ENCODE results near the gene FANCC. TPM values are rescaled to one million over a fixed set of nuclear protein-coding genes. Genes with fewer than 3 reads are reported as not detected.
A peak's percentile ranks its signal among the peaks of the same experiment; 100 is the strongest.

Gene FANCC
- total RNA-seq, 2 donors from 2014 or later: 17.6 to 23.5 TPM

- H3K9ac ChIP-seq (ENCODE audit: extremely low read depth, low read length, poor library complexity, severe bottlenecking): no peak overlapping the region
- 93 to 95% methylated on average over 17 to 18 of the region's 18 CpGs for WGBS, 2 experiments (ENCODE audit: insufficient coverage in 1 of 2, insufficient read length in 1 of 2)
- Mint-ChIP-seq H3K4me1 (peaks cover 24% of the 10 kb centered on the region), H3K27ac (peak overlapping the region; percentile 44), H3K27me3 (ENCODE audit: insufficient read depth) (no peaks in the 10 kb centered on the region), H3K9me3 (no peaks in the 10 kb centered on the region), H3K4me3 (no peak overlapping the region), H3K36me3 (ENCODE audit: low read depth) (peaks cover 35% of the 10 kb centered on the region)
- H3K27me3 ChIP-seq (ENCODE audit: control insufficient read depth, insufficient read depth, low read length, poor library complexity, severe bottlenecking): no peaks in the 10 kb centered on the region
- no peak overlapping the region for H3K27ac ChIP-seq (ENCODE audit: low read depth, low read length)
- H3K9me3 ChIP-seq (ENCODE audit: control insufficient read depth, low read length): no peaks in the 10 kb centered on the region
- TF ChIP-seq CTCF (conservative IDR thresholded peaks at IDR 0.05): no peak
- DNase-seq: no peak
- peaks cover 43% of the 10 kb centered on the region for H3K36me3 ChIP-seq (ENCODE audit: control insufficient read depth, insufficient read depth, low read length)
- peaks cover 12% of the 10 kb centered on the region for H3K4me1 ChIP-seq (ENCODE audit: control insufficient read depth, insufficient read depth, low read length)
- H3K4me3 ChIP-seq (ENCODE audit: low read length): no peak overlapping the region
Observed at GRCh38 chr9:95082401-95083084, 235.0 kb downstream of the FANCC start.

GRCh38 chr9:95081998-95082397, 235.5 kb downstream of the FANCC start:
- H3K36me3 ChIP-seq (ENCODE audit: control insufficient read depth, insufficient read depth, low read length): peaks cover 43% of the 10 kb centered on the region
- peak overlapping the region; percentile 81 for H3K27ac ChIP-seq (ENCODE audit: low read depth, low read length)
- Mint-ChIP-seq H3K36me3 (ENCODE audit: low read depth) (peaks cover 33% of the 10 kb centered on the region), H3K4me3 (no peak overlapping the region), H3K9me3 (no peaks in the 10 kb centered on the region), H3K4me1 (peaks cover 29% of the 10 kb centered on the region), H3K27ac (peak overlapping the region; percentile 44), H3K27me3 (ENCODE audit: insufficient read depth) (no peaks in the 10 kb centered on the region)
- peaks cover 18% of the 10 kb centered on the region for H3K4me1 ChIP-seq (ENCODE audit: control insufficient read depth, insufficient read depth, low read length)
- H3K4me3 ChIP-seq (ENCODE audit: low read length): no peak overlapping the region
- H3K27me3 ChIP-seq (ENCODE audit: control insufficient read depth, insufficient read depth, low read length, poor library complexity, severe bottlenecking): no peaks in the 10 kb centered on the region
- 93 to 95% methylated on average over 18 to 19 of the region's 19 CpGs for WGBS, 2 experiments (ENCODE audit: insufficient coverage in 1 of 2, insufficient read length in 1 of 2)
- H3K9ac ChIP-seq (ENCODE audit: extremely low read depth, low read length, poor library complexity, severe bottlenecking): no peak overlapping the region
- H3K9me3 ChIP-seq (ENCODE audit: control insufficient read depth, low read length): no peaks in the 10 kb centered on the region
- no peak for DNase-seq
- TF ChIP-seq CTCF (conservative IDR thresholded peaks at IDR 0.05): no peak

GRCh38 chr9:95080961-95081647, 236.4 kb downstream of the FANCC start:
- Mint-ChIP-seq H3K27me3 (ENCODE audit: insufficient read depth) (no peaks in the 10 kb centered on the region), H3K27ac (no peak overlapping the region), H3K4me1 (peaks cover 35% of the 10 kb centered on the region), H3K9me3 (no peaks in the 10 kb centered on the region), H3K36me3 (ENCODE audit: low read depth) (peaks cover 27% of the 10 kb centered on the region), H3K4me3 (no peak overlapping the region)
- Histone ChIP-seq H3K4me1 (ENCODE audit: control insufficient read depth, insufficient read depth, low read length) (peaks cover 20% of the 10 kb centered on the region), H3K9ac (ENCODE audit: extremely low read depth, low read length, poor library complexity, severe bottlenecking) (no peak overlapping the region), H3K4me3 (ENCODE audit: low read length) (no peak overlapping the region), H3K27me3 (ENCODE audit: control insufficient read depth, insufficient read depth, low read length, poor library complexity, severe bottlenecking) (no peaks in the 10 kb centered on the region), H3K36me3 (ENCODE audit: control insufficient read depth, insufficient read depth, low read length) (peaks cover 41% of the 10 kb centered on the region), H3K27ac (ENCODE audit: low read depth, low read length) (peak overlapping the region; percentile 81), H3K9me3 (ENCODE audit: control insufficient read depth, low read length) (no peaks in the 10 kb centered on the region)
- no peak for TF ChIP-seq CTCF (conservative IDR thresholded peaks at IDR 0.05)
- DNase-seq: no peak
- 93 to 97% methylated on average over 13 to 20 of the region's 20 CpGs for WGBS, 2 experiments (ENCODE audit: insufficient coverage in 1 of 2, insufficient read length in 1 of 2)
